Endothelial cell of umbilical vein (primary cell): Measurements from ENCODE around the gene TUBB4B. TPM values are rescaled to one million over a fixed set of nuclear protein-coding genes. Genes with fewer than 3 reads are reported as not detected.

Experiments used
- BruUV-seq: library from RNA; stranded (reverse); fragments of 400-500 nt; replicated peaks from 2 replicates; lab custom pipeline; 2021; lab: Mats Ljungman, UMichigan
- CTCF ChIA-PET: fragments of 300-600, 350-600 bp; sonication (Branson Sonifier 250); formaldehyde crosslinking; loops from one replicate; lab custom pipeline; 2021; ENCODE audit warnings: antibody characterized with exemption, inconsistent platforms; lab: Charles Lee
- POLR2A ChIA-PET: fragments of 300-600, 350-600 bp; sonication (Branson Sonifier 250); formaldehyde crosslinking; loops from one replicate; lab custom pipeline; 2021; ENCODE audit warnings: antibody characterized with exemption, inconsistent platforms; lab: Charles Lee
- DNase-seq: peaks from one replicate; pipeline ENCODE4 v3.0.0-alpha.2; 2011; ENCODE audit warnings: low read depth, low spot score
- FAIRE-seq: peaks from 2 replicates; lab custom pipeline; 2011; peaks lifted over from hg19 to GRCh38; lab: Jason Lieb, UNC
- H2AFZ ChIP-seq: 2 replicates; pipeline ENCODE4 v1.6.0; 2012; ENCODE audit warnings: low read depth, low read length, control low read depth, inconsistent platforms
- H3K27ac ChIP-seq: 2 replicates; pipeline ENCODE4 v1.5.1; 2011; ENCODE audit warnings: low read depth, mild to moderate bottlenecking, control low read depth, low read length, moderate library complexity; ENCODE audit not compliant: insufficient read depth
- H3K27me3 ChIP-seq, 2 experiments: 2 replicates each; pipeline versions ENCODE4 v1.6.0 to v1.6.1; 2011; ENCODE audit warnings: low read length in 2 of 2, mixed read lengths in 1 of 2; ENCODE audit not compliant: control insufficient read depth in 2 of 2, insufficient read depth in 2 of 2
- H3K36me3 ChIP-seq, 2 experiments: 2 replicates in 1 of 2; 3 replicates in 1 of 2; pipeline ENCODE4 v1.5.1; 2011; ENCODE audit warnings: low read length in 2 of 2, mild to moderate bottlenecking in 1 of 2, moderate library complexity in 1 of 2; ENCODE audit not compliant: control insufficient read depth in 2 of 2, insufficient read depth in 2 of 2; ENCODE audit errors: extremely low read depth in 1 of 2
- H3K4me1 ChIP-seq: 3 replicates; pipeline ENCODE4 v1.5.1; 2011; ENCODE audit warnings: mild to moderate bottlenecking, low read length; ENCODE audit not compliant: control insufficient read depth, insufficient read depth; ENCODE audit errors: extremely low read depth
- H3K4me2 ChIP-seq: 2 replicates; pipeline ENCODE4 v1.6.1; 2011; ENCODE audit warnings: low read length, control low read depth, mixed read lengths; ENCODE audit not compliant: insufficient read depth
- H3K4me3 ChIP-seq, 3 experiments: fragments of 200-600 bp in 1 of 3; sonication (generic), shearing (Covaris generic) in 1 of 3; replicated peaks in 1 of 3; 2 replicates each; pipeline ENCODE4 v1.5.1; 2011 to 2016; ENCODE audit warnings: control low read depth in 3 of 3, low read length in 3 of 3, mild to moderate bottlenecking in 2 of 3, inconsistent platforms in 1 of 3, low read depth in 1 of 3, moderate library complexity in 1 of 3; ENCODE audit not compliant: insufficient read depth in 1 of 3
- H3K79me2 ChIP-seq: 2 replicates; pipeline ENCODE4 v1.6.0; 2012; ENCODE audit warnings: low read length, inconsistent platforms; ENCODE audit not compliant: control insufficient read depth, insufficient read depth
- H3K9ac ChIP-seq: replicated peaks from 2 replicates; pipeline ENCODE3; 2011; ENCODE audit warnings: low read length, control low read depth; ENCODE audit not compliant: insufficient read depth; ENCODE audit errors: extremely low read depth
- H3K9me1 ChIP-seq: replicated peaks from 3 replicates; pipeline ENCODE4 v1.6.0; 2011; ENCODE audit warnings: mild to moderate bottlenecking, low read length; ENCODE audit not compliant: control insufficient read depth, insufficient read depth; ENCODE audit errors: extremely low read depth
- H3K9me3 ChIP-seq: replicated peaks from 2 replicates; pipeline ENCODE4 v1.5.1; 2012; ENCODE audit warnings: low read length, inconsistent platforms; ENCODE audit not compliant: control insufficient read depth, insufficient read depth
- H4K20me1 ChIP-seq: replicated peaks from 2 replicates; pipeline ENCODE3; 2011; ENCODE audit warnings: mild to moderate bottlenecking, low read length; ENCODE audit not compliant: control insufficient read depth, insufficient read depth; ENCODE audit errors: extremely low read depth
- FOS ChIP-seq: IDR thresholded peaks from 2 replicates; pipeline ENCODE4 v1.6.1; 2011; ENCODE audit warnings: mild to moderate bottlenecking, low read length, moderate library complexity, borderline replicate concordance; ENCODE audit not compliant: insufficient read depth
- dilution Hi-C: fragments of 300-500 bp; cut with MboI; formaldehyde crosslinking; loops from one replicate; pipeline ENCODE4 v1.15.0; 2019; ENCODE audit warnings: low sequenced_read_pairs; ENCODE audit not compliant: extremely low pct_ligation_motif_present
- intact Hi-C: fragments of 100-400 bp; cut with micrococcal nuclease; formaldehyde crosslinking; loops from one replicate; pipeline ENCODE4 v1.10.0; 2022
- polyA plus RNA-seq, 4 experiments: library from polyadenylated mRNA; depleted of rRNA in 3 of 4; stranded (reverse) in 3 of 4; unstranded in 1 of 4; fragments of >200 nt; gene quantifications; 2 replicates each; pipeline versions ENCODE4 v1.2.1 to v1.2.3, GENCODE V29; 2011 to 2012; ENCODE audit warnings: missing spikeins in 1 of 4
- total RNA-seq: library from RNA; stranded (reverse); gene quantifications from 2 replicates; pipeline ENCODE4 v1.2.3, GENCODE V29; 2021
- TF ChIP-seq, protein P1 (sequence below): IDR thresholded peaks from 2 replicates; pipeline ENCODE4 v1.6.1; 2011; ENCODE audit not compliant: insufficient read depth, insufficient read length

TUBB4B gene
- total and polyA plus RNA-seq, 2 donors (not counting 3 experiments of a cell fraction or from before 2014, with no cell fraction given) = 418 to 558 TPM

DNA sequence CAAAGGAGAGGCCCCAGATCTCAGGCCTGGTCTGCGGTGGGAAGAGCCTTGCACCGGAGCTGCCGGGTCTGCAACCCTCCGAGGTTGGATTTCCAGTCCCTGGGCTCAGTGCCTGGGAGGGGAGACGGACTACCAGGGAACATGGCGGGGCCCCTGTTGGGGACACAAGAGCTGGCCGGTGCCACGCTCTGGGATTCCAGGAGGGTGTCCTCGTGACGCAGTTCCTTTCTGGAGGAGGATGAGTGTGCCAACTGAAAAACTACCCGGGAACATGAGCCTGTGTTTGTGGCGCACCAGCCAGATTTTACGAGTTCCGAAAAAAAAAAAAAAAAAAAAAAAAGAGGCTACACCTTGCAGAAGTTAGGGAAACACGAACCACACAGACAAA lies 52.0 kb downstream of the TUBB4B start:
- TF ChIP-seq FOS = no peak
- TF ChIP-seq, protein P1, sequence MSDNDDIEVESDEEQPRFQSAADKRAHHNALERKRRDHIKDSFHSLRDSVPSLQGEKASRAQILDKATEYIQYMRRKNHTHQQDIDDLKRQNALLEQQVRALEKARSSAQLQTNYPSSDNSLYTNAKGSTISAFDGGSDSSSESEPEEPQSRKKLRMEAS = no peak
- no peaks in the 10 kb centered on the region for H3K36me3 ChIP-seq
- no peak overlapping the region for H3K4me3 ChIP-seq
- no peaks in the 10 kb centered on the region for H3K9me1 ChIP-seq
- H3K27ac ChIP-seq = no peak overlapping the region
- no peak overlapping the region for H2AFZ ChIP-seq
- dilution Hi-C loops (no loop called here), intact Hi-C loops (no loop called here)
- no peaks in the 10 kb centered on the region for H3K27me3 ChIP-seq
- no peak overlapping the region for H3K9ac ChIP-seq
- peaks cover 24% of the 10 kb centered on the region for H3K4me1 ChIP-seq
- FAIRE-seq (no peak), DNase-seq (no peak)
- no peaks in the 10 kb centered on the region for H3K9me3 ChIP-seq
- no peaks in the 10 kb centered on the region for H4K20me1 ChIP-seq
- no peak overlapping the region for H3K4me2 ChIP-seq
- no peaks in the 10 kb centered on the region for H3K79me2 ChIP-seq
- POLR2A ChIA-PET = no interaction called here
- CTCF ChIA-PET = interaction anchor here (0.6 to 1.8 kb wide), 4 partner anchors 9 to 130 kb away, joined by 3 to 12 read pairs (median 4); partner anchors contain the start of genes EXD3, NOXA1, NRARP and TOR4A
- BruUV-seq = no TSS peak

Other genes starting within 250 kb of the TUBB4B start
- gene PAXX, start 248.9 kb upstream of the TUBB4B start, total RNA-seq = 35.0 and 38.7 TPM in 2 replicates
- 34.0 and 49.9 TPM in 2 replicates for gene PAXX, start 248.9 kb upstream of the TUBB4B start, polyA plus RNA-seq
- not detected in 2 replicates for gene CLIC3, start 244.7 kb upstream of the TUBB4B start, total RNA-seq
- gene CLIC3, start 244.7 kb upstream of the TUBB4B start, polyA plus RNA-seq = 2.3 and 4.1 TPM in 2 replicates
- 20.0 and 23.4 TPM in 2 replicates for gene ABCA2, start 213.1 kb upstream of the TUBB4B start, total RNA-seq
- gene ABCA2, start 213.1 kb upstream of the TUBB4B start, polyA plus RNA-seq = 29.1 and 41.2 TPM in 2 replicates
- not detected in 2 replicates for gene FUT7, start 209.2 kb upstream of the TUBB4B start, total RNA-seq
- not detected in 2 replicates for gene FUT7, start 209.2 kb upstream of the TUBB4B start, polyA plus RNA-seq
- 157 and 181 TPM in 2 replicates for gene NPDC1, start 195.1 kb upstream of the TUBB4B start, total RNA-seq
- gene NPDC1, start 195.1 kb upstream of the TUBB4B start, polyA plus RNA-seq = 115 and 144 TPM in 2 replicates
- not detected in 2 replicates for gene ENTPD2, start 187.2 kb upstream of the TUBB4B start, total RNA-seq
- 0.03 TPM in 1 of 2 replicates, not detected in the other for gene ENTPD2, start 187.2 kb upstream of the TUBB4B start, polyA plus RNA-seq
- gene SAPCD2, start 170.7 kb upstream of the TUBB4B start, total RNA-seq = 24.3 and 27.8 TPM in 2 replicates
- 11.5 and 13.2 TPM in 2 replicates for gene SAPCD2, start 170.7 kb upstream of the TUBB4B start, polyA plus RNA-seq
- 38.1 and 41.7 TPM in 2 replicates for gene UAP1L1, start 163.8 kb upstream of the TUBB4B start, total RNA-seq
- gene UAP1L1, start 163.8 kb upstream of the TUBB4B start, polyA plus RNA-seq = 26.0 and 31.0 TPM in 2 replicates
- gene MAN1B1, start 154.3 kb upstream of the TUBB4B start, total RNA-seq = 67.7 and 75.3 TPM in 2 replicates
- gene MAN1B1, start 154.3 kb upstream of the TUBB4B start, polyA plus RNA-seq = 81.0 and 83.3 TPM in 2 replicates
- 118 and 149 TPM in 2 replicates for gene DPP7, start 126.6 kb upstream of the TUBB4B start, total RNA-seq
- gene DPP7, start 126.6 kb upstream of the TUBB4B start, polyA plus RNA-seq = 200 and 247 TPM in 2 replicates
- not detected in 2 replicates for gene GRIN1, start 102.1 kb upstream of the TUBB4B start, total RNA-seq
- gene GRIN1, start 102.1 kb upstream of the TUBB4B start, polyA plus RNA-seq = not detected in 2 replicates
- gene LRRC26, start 71.2 kb upstream of the TUBB4B start, total RNA-seq = not detected in 2 replicates
- gene LRRC26, start 71.2 kb upstream of the TUBB4B start, polyA plus RNA-seq = 0.08 TPM in 1 of 2 replicates, not detected in the other
- gene TMEM210, start 69.2 kb upstream of the TUBB4B start, total RNA-seq = not detected in 2 replicates
- gene TMEM210, start 69.2 kb upstream of the TUBB4B start, polyA plus RNA-seq = not detected in 2 replicates
- gene ANAPC2, start 52.7 kb upstream of the TUBB4B start, total RNA-seq = 69.2 and 70.0 TPM in 2 replicates
- 44.8 and 57.5 TPM in 2 replicates for gene ANAPC2, start 52.7 kb upstream of the TUBB4B start, polyA plus RNA-seq
- gene SSNA1, start 52.6 kb upstream of the TUBB4B start, total RNA-seq = 89.0 and 90.5 TPM in 2 replicates
- gene SSNA1, start 52.6 kb upstream of the TUBB4B start, polyA plus RNA-seq = 146 and 162 TPM in 2 replicates
- gene TPRN, start 40.5 kb upstream of the TUBB4B start, total RNA-seq = 12.1 and 12.4 TPM in 2 replicates
- 4.3 and 5.7 TPM in 2 replicates for gene TPRN, start 40.5 kb upstream of the TUBB4B start, polyA plus RNA-seq
- 25.6 and 29.6 TPM in 2 replicates for gene TMEM203, start 35.6 kb upstream of the TUBB4B start, total RNA-seq
- gene TMEM203, start 35.6 kb upstream of the TUBB4B start, polyA plus RNA-seq = 39.8 and 40.4 TPM in 2 replicates
- 23.4 and 26.7 TPM in 2 replicates for gene NDOR1, start 35.6 kb upstream of the TUBB4B start, total RNA-seq
- gene NDOR1, start 35.6 kb upstream of the TUBB4B start, polyA plus RNA-seq = 13.5 and 18.0 TPM in 2 replicates
- 3.8 and 4.8 TPM in 2 replicates for gene RNF208, start 19.0 kb upstream of the TUBB4B start, total RNA-seq
- gene RNF208, start 19.0 kb upstream of the TUBB4B start, polyA plus RNA-seq = 1.3 and 1.7 TPM in 2 replicates
- gene CYSRT1, start 16.1 kb upstream of the TUBB4B start, total RNA-seq = 0.44 and 0.92 TPM in 2 replicates
- gene CYSRT1, start 16.1 kb upstream of the TUBB4B start, polyA plus RNA-seq = 1.1 and 1.6 TPM in 2 replicates
- not detected in 2 replicates for gene RNF224, start 13.8 kb upstream of the TUBB4B start, total RNA-seq
- not detected in 2 replicates for gene RNF224, start 13.8 kb upstream of the TUBB4B start, polyA plus RNA-seq
- not detected in 2 replicates for gene SLC34A3, start 10.4 kb upstream of the TUBB4B start, total RNA-seq
- not detected in 2 replicates for gene SLC34A3, start 10.4 kb upstream of the TUBB4B start, polyA plus RNA-seq
- gene STPG3, start 10.0 kb downstream of the TUBB4B start, total RNA-seq = not detected in 2 replicates
- not detected in 2 replicates for gene STPG3, start 10.0 kb downstream of the TUBB4B start, polyA plus RNA-seq
- 70.2 and 76.1 TPM in 2 replicates for gene NELFB, start 14.0 kb downstream of the TUBB4B start, total RNA-seq
- gene NELFB, start 14.0 kb downstream of the TUBB4B start, polyA plus RNA-seq = 61.8 and 62.3 TPM in 2 replicates
- 46.4 and 48.0 TPM in 2 replicates for gene TOR4A, start 36.4 kb downstream of the TUBB4B start, total RNA-seq
- gene TOR4A, start 36.4 kb downstream of the TUBB4B start, polyA plus RNA-seq = 32.4 and 45.7 TPM in 2 replicates
- 50.0 and 61.0 TPM in 2 replicates for gene NRARP, start 61.0 kb downstream of the TUBB4B start, total RNA-seq
- 54.0 and 72.9 TPM in 2 replicates for gene NRARP, start 61.0 kb downstream of the TUBB4B start, polyA plus RNA-seq
- gene EXD3, start 181.9 kb downstream of the TUBB4B start, total RNA-seq = 26.6 and 30.3 TPM in 2 replicates
- 17.7 and 24.7 TPM in 2 replicates for gene EXD3, start 181.9 kb downstream of the TUBB4B start, polyA plus RNA-seq
- 0.91 and 1.3 TPM in 2 replicates for gene NOXA1, start 182.1 kb downstream of the TUBB4B start, total RNA-seq
- 0.40 and 0.51 TPM in 2 replicates for gene NOXA1, start 182.1 kb downstream of the TUBB4B start, polyA plus RNA-seq
- 0.42 and 0.51 TPM in 2 replicates for gene ENTPD8, start 200.1 kb downstream of the TUBB4B start, total RNA-seq
- 0.44 and 0.45 TPM in 2 replicates for gene ENTPD8, start 200.1 kb downstream of the TUBB4B start, polyA plus RNA-seq
- gene NSMF, start 218.0 kb downstream of the TUBB4B start, total RNA-seq = 43.3 and 45.4 TPM in 2 replicates
- 53.7 and 66.9 TPM in 2 replicates for gene NSMF, start 218.0 kb downstream of the TUBB4B start, polyA plus RNA-seq